AG20443 (cell line): ENCODE data around the gene SHB.
"Not testable (repeated sequence)": the region's sequence is repeated elsewhere in the genome, so short reads cannot be mapped to it uniquely, and the experiment has no call there.

Experiments
- DNase-seq: peaks from one replicate; pipeline ENCODE4 v3.0.0; 2012; ENCODE audit warnings: low spot score, mixed read lengths

The SHB gene

DNA sequence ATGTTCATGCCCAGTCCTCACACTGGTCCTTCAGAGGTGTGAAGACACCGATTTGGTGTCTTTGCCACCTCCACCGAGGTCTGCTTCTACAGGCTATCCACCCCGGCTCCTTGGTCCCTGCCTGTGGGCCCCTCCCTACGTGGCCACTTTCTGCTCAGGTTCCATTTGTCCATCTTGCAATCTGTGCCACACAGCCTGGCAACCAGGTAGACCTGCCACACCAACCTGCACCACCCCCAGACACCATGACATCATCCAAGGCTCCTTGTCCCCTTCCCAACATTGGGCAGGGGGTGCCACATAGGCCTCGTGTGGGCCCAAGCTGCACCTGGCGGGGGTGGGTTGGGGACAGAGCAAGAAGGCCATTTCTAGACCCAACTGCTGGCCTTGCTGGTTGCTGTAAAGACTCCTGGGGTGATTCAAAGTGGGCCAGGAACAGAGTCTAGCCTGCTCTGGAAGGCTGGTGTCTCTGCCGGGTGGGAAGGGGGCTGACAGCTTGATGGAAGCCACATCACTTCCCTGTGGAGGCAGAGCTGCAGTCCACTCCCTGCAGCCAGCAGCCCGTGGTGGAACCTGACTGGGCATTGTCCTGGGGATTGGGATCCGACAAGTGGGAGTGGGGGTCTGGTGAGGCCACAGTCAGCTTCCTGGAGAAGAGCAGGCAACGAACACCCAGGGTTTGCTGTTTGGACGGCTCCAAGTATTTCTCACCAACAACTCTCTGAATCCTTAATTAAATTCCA is 99.3 kb downstream of the SHB start:
- DNase-seq, result no peak

DNA sequence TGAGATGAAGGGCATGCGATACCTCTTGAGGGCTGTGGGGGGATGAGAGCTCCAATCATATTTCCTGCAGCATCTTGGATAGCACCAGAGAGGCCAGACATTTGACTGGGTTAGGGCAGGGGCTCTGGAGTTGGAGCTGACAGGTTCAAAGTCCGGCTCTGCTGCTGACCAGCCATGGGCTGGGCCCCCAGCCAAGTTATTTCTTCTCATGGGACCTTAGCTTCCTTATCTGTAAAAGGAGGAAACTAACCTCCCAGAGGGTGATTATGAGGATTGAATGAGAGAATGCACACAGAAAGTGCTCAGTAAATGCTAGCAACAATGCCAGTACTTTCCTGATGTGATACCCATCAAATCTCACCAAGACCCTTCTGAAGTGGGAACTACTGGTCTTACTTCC is 99.9 kb downstream of the SHB start:
- DNase-seq, result no peak

DNA sequence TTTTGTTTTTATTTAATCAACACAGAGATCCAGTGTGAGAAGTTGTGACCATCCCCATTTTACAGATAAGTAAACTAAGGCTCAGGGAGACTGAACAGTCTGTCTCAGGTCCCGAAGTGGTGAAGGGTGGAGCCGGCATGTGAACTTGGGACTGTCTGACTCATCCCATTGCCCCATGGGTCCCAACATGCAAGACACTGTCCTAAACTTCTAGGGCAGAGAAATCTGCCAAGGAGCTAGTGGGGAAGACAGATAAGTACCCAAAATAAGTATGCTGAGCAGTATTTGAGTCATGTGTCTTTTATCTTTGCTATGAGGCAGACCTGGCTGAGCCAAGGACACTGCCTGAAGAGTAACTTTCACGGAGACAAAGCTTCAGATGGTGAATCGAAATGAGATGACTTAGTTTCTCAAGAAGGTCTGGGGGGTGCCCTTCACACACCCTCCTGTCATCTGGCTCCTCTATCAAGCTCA is 100.8 kb downstream of the SHB start:
- peak; percentile 77 for DNase-seq

DNA sequence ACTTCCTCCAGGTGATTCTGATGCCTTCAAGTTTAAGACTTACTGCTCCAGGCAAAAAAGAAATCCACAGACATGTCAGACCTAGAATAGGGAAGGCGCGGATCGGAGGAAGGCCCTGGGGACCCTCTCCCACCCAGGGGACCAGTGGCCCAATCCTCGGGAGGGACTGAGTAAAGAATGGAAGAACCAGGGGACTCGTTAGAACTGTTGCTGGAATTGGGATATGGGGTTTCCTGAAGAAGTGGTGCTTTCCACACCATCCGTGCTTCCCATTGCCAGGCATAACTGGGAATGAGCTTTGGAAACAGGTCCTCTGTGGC is 101.3 kb downstream of the SHB start:
- no peak for DNase-seq

DNA sequence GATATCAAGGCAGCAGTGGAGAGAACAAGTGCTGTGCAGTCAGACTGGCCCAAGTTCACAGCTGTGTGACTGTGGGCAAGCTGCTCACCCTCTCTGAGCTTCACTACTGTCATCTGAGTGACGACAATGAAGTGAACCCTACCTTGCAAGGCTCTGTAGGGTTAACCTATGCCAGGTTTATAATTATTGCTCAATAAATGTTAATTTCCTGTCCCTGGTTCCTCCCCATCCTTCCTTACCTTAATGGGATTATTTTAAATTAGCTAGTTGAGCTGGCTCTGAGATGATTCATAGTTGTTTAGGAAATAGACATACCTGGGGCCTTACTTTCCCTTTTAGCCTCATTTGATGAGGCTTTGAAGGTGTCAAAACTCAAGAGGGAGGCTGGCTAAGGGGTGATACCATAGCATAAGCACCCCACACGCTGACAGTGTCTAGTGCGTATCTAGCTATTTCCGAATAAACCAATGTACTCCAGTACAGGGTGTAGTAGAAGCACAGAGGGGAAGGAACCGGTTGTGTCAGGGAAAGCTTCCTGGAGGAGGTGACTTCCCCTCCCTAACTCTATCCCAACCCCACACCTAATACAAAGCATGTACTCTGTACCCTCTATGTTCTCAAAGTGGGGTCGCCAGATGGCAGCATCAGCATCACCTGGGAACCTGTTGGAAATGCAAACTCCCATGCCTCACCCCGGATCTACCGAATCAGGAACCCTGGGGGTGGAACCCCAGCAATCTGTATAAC is 101.8 kb downstream of the SHB start:
- DNase-seq, result no peak

DNA sequence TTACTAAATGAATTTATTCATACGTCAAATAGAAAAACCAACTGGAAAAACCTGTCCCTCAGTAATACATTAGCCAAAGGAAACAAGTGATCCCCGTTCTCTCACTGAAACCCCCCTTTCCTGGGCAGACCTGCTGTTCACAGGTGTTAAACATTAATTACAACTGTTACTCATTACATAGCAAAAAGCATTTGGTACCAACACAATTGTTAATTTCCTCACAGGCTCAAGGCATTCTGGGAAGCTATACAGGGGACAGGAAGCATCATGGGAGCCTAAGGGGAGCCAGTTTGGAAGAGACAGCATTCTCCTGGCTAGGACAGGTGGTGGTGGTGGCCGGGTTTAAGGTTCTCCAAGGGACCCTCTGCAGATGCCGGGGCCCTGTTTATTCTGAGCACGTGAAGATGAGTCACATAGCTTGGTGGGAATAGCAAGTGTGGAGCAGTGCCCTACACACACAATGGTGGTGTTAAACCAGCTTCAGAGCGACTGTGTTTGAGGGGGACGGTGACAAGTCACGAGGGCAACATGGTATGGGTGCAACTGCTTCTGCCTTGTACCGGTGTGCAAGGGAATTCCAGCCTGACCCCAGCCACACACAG is 102.5 kb downstream of the SHB start:
- DNase-seq, result no peak

DNA sequence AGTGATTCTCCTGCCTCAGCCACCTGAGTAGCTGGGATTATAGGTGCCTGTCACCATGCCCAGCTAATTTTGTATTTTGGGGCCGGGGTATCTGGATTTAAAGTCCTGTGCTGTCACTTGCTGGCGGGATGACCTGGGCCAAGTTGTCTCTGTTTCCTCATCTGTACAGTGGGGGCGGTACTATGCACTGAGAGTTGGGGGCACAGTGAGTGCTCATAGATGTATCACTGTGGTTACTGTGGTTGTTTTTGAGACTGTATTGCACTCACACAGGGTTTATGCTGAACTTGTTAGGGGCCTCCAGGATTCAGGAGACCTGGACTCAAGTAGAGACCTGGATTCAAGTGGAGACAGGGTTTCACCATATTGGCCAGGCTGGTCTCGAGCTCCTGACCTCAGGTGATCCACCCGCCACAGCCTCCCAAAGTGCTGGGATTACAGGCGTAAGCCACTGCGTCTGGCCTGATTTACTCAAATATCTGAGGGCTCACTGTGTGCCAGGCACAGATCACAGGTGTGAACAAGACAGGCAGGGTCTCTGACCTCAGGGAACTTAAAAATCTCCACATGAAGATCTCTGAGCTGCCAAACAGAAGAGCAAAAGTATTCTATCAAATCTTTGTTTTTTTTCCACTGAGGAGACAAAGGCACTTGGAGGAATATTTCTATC is 103.2 kb downstream of the SHB start:
- not testable (repeated sequence) for DNase-seq

DNA sequence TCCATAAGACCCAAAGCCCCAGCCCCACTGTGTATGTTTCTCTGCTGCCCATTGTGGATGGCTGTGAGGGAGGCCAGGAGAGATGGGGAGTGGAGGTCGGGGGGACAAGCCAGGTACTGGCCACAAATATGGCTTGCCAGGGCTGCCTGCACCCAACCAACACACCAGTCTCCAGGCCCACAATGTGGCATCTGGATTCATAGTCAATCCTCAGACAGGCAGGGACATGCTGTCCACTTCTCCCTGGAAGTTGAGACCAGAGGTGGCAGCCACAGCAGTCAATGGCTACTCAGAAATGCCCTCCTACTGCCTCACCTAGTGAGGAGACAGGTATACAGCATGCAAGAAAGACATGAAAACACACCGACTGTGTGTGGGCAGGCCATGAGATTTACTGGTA is 103.9 kb downstream of the SHB start:
- DNase-seq, result no peak

DNA sequence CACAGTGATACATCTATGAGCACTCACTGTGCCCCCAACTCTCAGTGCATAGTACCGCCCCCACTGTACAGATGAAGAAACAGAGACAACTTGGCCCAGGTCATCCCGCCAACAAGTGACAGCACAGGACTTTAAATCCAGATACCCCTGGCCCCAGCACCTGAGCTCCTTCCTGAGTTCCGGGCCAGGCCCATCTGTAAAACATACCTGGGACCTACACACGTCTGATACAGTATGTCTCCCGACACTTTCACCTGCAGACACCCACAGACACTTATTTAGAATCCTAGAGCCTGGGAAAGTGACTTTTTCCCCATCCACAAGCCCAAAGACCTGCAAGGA is 104.3 kb downstream of the SHB start:
- no peak for DNase-seq

DNA sequence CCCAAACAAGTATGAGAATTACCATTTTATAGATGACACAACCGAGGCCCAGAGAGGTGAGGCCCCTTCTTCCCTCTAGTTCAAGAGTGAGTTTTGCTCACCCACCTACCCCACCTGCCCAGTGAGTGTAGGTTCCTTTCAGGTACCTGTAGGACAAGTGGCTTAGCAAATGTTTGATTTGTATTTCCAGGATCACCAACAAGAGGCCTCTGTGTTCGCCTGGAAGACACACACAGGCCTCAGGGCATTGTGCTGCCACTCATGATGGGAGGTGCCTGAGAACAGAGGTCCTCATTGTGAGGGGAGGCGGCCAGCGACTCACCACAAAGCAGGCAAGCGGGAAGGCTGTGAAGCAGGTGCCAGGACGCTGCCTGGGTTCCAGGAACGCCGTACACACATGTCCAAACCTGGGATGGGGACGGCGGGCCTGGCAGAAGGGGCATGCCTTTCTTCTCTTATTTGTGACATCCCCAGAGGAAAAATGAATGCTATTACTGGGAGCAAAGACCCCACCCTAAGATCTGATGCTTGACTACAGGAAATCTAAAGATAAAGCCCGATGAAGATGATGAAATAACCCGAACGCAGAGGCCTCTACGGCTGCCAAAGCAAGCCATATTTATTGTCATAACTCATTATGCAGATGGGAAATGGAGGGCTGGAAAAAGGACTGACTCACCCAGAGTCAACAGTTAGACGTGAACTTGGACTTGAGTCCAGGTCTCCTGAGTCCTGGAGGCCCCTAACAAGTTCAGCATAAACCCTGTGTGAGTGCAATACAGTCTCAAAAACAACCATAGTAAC is 104.9 kb downstream of the SHB start:
- DNase-seq, result peak; percentile 82

DNA sequence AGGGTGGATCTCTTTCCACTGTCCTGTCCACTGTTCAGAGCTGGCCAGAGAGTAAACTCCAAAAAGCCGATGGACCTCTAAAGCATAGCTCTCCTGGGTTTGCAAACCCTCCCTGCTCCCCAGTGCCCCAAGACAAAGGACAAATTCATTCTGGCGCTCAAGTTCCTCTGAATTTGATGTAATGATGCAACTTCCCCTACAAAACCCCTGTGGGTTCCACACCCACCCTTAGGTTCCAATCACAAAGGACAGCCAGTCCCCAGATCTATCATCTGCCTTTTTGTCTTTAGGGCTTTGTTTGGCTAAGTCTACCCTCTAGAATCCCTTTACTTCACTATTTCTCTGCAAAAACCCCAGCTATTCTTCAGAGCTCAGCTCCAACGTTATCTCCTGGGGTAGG is 107.7 kb downstream of the SHB start:
- DNase-seq, result no peak

DNA sequence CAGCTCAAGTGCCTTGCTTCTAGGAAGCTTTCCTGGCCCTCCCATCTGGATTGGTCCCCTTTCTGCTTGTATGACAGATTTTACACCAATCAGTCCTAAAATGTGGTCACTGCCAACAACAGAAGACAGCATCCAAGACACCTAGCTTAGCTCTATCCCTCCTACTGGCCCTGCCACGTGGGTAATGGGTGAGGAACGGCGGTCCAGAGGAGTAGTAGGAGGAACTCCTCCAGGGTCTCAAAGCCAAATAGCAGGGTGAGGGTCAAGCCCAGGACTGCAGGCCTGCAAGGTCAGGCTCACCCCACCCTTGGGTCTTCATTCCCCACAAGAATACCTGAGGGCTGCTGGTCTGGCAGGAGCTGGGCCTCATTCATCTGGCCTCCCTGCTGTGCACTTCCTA is 108.4 kb downstream of the SHB start:
- no peak for DNase-seq

DNA sequence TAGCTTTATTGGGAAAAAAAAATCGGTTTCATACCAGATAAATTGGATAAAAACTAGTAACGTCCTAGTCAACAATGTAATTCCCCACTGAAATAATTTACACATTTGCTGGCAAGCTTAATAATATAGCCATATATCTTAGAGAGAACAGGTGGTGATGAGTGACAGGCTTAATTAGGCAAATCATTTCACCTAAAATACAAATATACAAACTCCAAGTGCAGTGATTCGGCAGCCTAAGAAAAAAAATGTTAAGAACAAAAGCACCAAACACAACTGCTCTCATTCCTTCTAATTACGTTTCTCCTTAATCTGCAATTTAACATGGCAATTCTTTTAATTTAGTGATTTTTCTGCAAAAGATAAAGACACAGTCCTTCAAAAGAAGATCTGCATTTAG is 109.1 kb downstream of the SHB start:
- DNase-seq, result no peak

DNA sequence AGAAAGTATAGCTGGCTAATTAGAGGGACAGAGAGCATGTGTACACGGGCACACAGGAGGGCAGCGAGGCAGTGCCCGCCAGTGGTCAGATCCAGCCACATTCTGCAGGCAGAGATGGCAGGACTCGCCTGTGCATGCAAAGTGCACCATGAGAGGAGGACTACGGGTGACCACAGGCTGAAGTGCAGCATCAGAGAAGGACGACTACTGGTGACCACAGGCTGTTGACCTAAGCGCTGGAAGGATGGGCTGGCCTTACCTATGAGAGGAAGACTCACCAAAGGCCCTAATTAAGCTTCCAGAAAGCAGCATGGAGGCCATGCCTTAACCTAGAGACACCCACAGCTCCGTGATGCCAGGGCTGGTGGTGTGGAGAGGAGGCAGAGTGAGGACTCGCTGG is 110.9 kb downstream of the SHB start:
- no peak for DNase-seq

DNA sequence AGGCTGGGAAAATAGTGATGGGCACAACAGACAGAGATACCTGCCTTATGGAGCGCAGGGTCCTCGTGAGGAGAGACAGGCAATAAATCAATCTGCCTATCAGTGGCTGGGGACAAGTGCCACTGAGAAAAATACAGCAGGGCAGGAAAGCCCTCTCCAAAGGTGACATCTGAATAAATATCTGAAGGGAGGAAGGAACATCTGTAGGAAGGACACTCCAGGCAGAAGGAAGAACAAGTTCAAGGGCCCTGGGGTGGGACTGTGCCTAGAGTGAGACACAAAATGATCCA is 111.4 kb downstream of the SHB start:
- no peak for DNase-seq

DNA sequence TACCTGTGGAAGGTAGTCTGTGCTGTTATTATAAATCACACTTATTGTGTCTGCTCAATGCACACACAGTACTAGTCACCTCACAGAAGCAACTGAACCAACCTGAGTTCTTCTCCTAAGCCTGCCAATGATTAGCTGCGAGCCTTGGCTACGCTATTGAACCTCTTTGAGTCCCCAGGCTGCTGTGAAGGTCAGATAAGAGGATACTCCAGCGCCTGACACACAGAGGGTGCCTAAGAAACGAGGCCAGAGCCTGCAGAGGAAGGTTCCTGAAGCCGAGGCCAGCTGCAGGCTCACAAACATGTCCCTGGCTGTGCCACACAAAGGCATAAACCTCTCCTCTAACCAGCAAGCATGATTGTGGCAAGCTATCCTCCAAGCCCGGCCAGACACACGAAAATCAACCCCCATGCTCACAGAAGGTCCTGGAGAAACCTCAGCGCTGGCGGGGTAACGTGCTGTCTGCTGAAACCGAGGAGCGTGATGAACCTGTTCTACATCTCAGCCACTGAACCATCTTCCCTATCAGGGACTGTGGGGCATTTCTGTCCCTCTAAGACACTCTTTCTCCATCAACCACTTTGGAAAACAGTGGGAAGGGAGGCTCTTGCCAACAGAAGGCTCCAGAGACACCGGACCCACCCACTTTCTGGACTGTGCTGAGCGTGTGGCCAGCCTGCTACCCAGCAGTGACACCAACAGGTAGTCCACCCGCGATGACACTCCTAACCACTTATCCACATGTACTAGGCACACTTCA is 111.9 kb downstream of the SHB start:
- DNase-seq, result no peak

DNA sequence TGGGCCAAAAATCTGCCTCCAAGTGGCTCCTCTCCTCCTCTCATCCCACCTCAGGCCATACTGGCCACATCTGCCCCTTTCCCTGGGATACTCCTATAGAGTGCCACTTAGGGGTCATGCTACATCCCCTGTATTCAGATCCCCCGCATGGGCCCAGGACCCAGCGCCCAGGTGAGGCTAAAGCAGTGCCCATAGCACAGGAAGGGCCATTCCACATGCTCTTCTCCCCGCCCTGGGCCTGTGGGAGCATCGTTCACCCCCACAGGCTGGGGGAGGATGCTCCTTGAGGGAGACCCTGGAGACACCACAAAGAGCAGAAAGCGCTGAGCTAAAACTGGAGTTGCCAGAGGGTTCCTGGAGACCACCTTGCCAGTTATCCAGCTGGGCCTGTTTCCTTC is 112.6 kb downstream of the SHB start:
- no peak for DNase-seq

DNA sequence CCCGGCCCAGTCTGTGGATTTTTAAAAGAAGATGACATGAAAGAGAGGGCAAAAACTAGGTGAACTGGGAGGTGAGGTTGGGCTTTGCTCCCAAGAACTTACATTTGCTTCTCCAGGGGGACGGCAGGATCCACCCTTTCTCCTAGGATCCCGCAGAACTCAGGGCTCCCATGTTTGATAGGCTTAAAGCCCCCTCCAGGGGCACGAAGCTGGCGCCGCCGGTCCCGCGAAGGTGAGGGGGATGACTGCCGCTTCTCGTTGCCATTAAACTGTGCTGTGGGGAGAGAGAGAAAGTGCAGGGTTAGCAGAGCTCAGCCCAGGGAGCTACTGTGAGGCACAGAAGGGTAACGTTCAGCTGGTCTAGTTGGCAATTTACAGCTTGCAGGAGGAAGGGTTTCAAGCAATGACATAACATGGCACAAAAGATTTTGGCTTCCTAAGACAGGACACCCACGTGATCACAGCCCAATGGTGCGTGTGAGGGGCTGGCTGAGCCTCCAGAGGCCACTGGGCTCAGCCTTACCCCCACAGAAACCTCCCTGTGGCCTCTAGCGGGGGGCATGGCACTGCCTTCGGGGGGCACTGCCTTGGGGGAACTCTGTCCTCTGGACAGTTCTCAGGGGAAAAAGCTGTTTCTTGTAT is 113.1 kb downstream of the SHB start:
- no peak for DNase-seq

DNA sequence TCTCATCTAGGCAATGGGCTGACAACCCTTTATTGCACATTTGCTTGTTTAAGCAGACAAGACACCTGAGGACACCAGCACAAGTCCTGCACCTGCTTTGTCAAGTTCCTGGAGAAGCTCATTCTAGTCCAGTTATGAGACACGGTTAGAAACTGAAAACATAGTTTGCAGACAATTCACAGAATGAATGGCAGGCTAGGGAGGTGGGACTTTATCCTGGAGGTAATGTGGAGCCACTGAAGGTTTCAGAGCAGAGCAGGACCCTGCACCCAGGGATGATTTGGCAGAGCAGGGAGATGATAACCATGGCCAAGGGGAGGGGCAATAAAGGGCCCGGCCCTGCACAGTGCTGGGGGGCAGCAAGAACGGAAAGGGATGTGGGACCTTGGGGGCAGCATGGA is 114.4 kb downstream of the SHB start:
- no peak for DNase-seq

DNA sequence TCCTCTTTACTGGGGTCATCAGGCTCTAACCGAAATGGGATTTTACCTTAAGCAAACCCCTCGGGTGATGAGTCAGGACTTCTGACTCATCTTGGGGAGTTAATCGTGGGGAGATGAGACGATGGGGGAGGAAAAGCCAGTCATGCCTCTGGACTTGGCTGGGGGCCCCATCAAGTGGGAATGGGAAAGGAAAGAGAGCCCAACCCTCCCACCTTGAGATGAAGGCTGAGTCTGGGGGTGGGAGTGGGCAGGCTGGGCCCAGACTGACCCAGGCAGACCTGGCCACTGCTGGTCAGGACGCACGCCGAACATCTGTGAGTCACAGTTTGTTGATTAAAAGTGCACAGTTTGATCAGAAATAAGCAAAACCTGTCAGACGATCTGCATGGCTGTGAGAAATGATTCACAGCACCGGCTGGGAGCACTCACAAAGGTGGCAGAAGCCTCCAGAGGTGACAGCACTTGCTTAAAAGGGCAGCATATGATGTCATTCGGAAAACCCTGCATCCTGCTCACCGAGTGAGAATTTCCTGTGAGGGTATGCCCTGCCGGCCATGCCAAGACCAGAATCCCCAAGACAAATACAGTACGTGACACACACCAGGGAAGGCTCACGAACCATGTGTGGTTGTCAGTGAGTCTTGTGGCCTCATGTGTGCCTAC is 115.1 kb downstream of the SHB start:
- peak; percentile 86 for DNase-seq
